Hepatocyte (in vitro differentiated cells): ENCODE measurements around the gene NUBP2. TPM values are rescaled to one million over a fixed set of nuclear protein-coding genes. Genes with fewer than 3 reads are reported as not detected.

Experiments used
- DNase-seq: peaks from one replicate; pipeline ENCODE4 v3.0.0-alpha.2; 2016; ENCODE audit warnings: low spot score
- H2AFZ ChIP-seq: fragments of 200-600 bp; sonication (generic); 2 replicates; pipeline ENCODE4 v1.6.0; 2016; ENCODE audit warnings: antibody characterized with exemption, mild to moderate bottlenecking
- H3K27ac ChIP-seq: fragments of 200-600 bp; sonication (generic); 2 replicates; pipeline ENCODE4 v1.5.1; 2016; ENCODE audit warnings: mild to moderate bottlenecking
- H3K27me3 ChIP-seq: fragments of 200-600 bp; sonication (generic); 2 replicates; pipeline ENCODE4 v1.6.1; 2016
- H3K36me3 ChIP-seq: fragments of 200-600 bp; sonication (generic); replicated peaks from 2 replicates; pipeline ENCODE4 v1.5.1; 2016; ENCODE audit warnings: low read depth; ENCODE audit not compliant: insufficient read depth
- H3K4me1 ChIP-seq: fragments of 200-600 bp; sonication (generic); 2 replicates; pipeline ENCODE4 v1.5.1; 2016; ENCODE audit warnings: mild to moderate bottlenecking, moderate library complexity; ENCODE audit not compliant: insufficient read depth
- H3K4me2 ChIP-seq: fragments of 200-600 bp; sonication (generic); 2 replicates; pipeline ENCODE4 v1.6.0; 2016
- H3K4me3 ChIP-seq: fragments of 200-600 bp; sonication (generic); 2 replicates; pipeline ENCODE4 v1.5.1; 2016; ENCODE audit warnings: mild to moderate bottlenecking
- H3K79me2 ChIP-seq: fragments of 200-600 bp; sonication (generic); 2 replicates; pipeline ENCODE4 v1.6.0; 2017; ENCODE audit warnings: mild to moderate bottlenecking
- H3K9me2 ChIP-seq: fragments of 200-600 bp; sonication (generic); replicated peaks from 2 replicates; pipeline ENCODE4 v1.6.0; 2017; ENCODE audit warnings: mild to moderate bottlenecking; ENCODE audit not compliant: insufficient read depth
- H3K9me3 ChIP-seq: fragments of 200-600 bp; sonication (generic); 2 replicates; pipeline ENCODE4 v1.5.1; 2016; ENCODE audit warnings: low read depth, mild to moderate bottlenecking
- H4K20me1 ChIP-seq: fragments of 200-600 bp; sonication (generic); 2 replicates; pipeline ENCODE4 v1.6.0; 2016; ENCODE audit warnings: mild to moderate bottlenecking; ENCODE audit not compliant: insufficient read depth, poor library complexity, severe bottlenecking
- EZH2 ChIP-seq: fragments of 200-600 bp; sonication (generic); IDR thresholded peaks from 2 replicates; pipeline ENCODE4 v1.6.1; 2016; ENCODE audit warnings: antibody characterized with exemption, mild to moderate bottlenecking, borderline replicate concordance
- EZH2phosphoT487 ChIP-seq: fragments of 200-600 bp; sonication (generic); IDR thresholded peaks from one replicate; pipeline ENCODE4 v1.6.1; 2018; ENCODE audit warnings: antibody characterized with exemption, mild to moderate bottlenecking, low read depth, moderate library complexity; ENCODE audit not compliant: unreplicated experiment, severe bottlenecking
- WGBS: methylation state at CpG from one replicate; pipeline ENCODE4 v1.1.6; 2016; ENCODE audit warnings: low lambda C conversion rate; ENCODE audit errors: missing lambda C conversion rate; 5-methylcytosine and 5-hydroxymethylcytosine counted together
- polyA plus RNA-seq: library from polyadenylated mRNA; unstranded; fragments of >200 nt; fragmentation: Nextera tagmentation; extraction: Ambion mirVana; gene quantifications from 2 replicates; pipeline ENCODE4 v1.2.1, GENCODE V29; 2016
- total RNA-seq: library from RNA; depleted of rRNA; stranded (reverse); fragments of >200 nt; gene quantifications from 2 replicates; pipeline ENCODE4 v1.2.3, GENCODE V29; 2014
- TF ChIP-seq, protein P1 (sequence below): fragments of 200-600 bp; sonication (generic); IDR thresholded peaks from 2 replicates; pipeline ENCODE4 v1.5.1; 2016; ENCODE audit warnings: antibody characterized with exemption, mild to moderate bottlenecking; ENCODE audit not compliant: poor library complexity

The NUBP2 gene
- total and polyA plus RNA-seq, 2 experiments from 2014 or later: 85.4 to 101 TPM

DNA sequence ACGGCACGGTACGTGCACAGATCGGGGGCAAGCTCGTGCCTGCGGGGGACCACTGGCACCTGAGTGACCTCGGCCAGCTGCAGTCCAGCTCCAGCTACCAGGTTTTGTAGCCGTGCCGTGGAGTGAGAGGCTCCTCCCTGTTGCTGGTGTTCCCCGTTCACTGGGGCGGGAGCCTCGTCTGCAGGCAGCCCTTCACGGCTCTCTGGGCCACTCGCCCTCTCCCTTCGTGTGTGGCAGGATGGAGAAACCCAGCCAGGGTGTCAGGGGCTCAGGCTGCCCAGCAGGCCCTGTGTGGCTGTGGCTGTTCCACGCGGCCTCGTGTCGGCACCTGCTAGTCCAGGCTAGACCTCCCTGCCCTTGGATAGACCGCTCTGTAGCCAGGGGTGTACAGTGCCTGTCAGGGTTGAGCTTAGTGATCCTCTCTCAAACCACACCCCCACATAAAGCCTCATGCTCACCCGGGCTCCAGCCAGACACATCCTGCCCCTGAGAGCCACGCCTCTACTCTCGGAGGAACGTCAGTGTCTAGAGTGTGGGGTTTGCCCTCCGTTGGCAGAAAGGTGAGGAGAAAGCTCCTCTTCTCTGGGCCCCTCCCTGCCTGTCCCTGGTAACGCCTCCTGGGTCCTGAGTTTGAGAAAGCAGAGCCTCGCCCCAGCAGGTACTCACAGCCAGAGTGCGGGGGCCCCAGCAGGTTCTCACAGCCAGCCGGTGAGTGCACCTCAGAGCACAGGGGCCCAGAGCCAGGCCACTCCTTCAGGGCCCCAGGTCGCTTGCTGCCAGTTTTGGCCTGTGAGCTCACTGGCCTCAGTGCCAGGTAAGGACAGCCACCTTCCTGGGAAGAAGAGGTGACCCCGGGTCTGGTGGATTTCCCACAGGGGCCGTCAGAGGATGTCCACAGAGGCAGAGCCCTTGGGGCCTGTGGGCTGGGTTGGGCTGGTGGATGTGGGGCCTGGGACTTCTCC, 39.1 kb upstream of the NUBP2 start:
- no peak overlapping the region for H2AFZ ChIP-seq
- H3K9me2 ChIP-seq: no peaks in the 10 kb centered on the region
- no peaks in the 10 kb centered on the region for H3K36me3 ChIP-seq
- TF ChIP-seq EZH2 (no peak), EZH2phosphoT487 (no peak)
- TF ChIP-seq, protein P1, sequence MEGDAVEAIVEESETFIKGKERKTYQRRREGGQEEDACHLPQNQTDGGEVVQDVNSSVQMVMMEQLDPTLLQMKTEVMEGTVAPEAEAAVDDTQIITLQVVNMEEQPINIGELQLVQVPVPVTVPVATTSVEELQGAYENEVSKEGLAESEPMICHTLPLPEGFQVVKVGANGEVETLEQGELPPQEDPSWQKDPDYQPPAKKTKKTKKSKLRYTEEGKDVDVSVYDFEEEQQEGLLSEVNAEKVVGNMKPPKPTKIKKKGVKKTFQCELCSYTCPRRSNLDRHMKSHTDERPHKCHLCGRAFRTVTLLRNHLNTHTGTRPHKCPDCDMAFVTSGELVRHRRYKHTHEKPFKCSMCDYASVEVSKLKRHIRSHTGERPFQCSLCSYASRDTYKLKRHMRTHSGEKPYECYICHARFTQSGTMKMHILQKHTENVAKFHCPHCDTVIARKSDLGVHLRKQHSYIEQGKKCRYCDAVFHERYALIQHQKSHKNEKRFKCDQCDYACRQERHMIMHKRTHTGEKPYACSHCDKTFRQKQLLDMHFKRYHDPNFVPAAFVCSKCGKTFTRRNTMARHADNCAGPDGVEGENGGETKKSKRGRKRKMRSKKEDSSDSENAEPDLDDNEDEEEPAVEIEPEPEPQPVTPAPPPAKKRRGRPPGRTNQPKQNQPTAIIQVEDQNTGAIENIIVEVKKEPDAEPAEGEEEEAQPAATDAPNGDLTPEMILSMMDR: no peak
- no peaks in the 10 kb centered on the region for H3K9me3 ChIP-seq
- no peaks in the 10 kb centered on the region for H3K27me3 ChIP-seq
- H3K27ac ChIP-seq: no peak overlapping the region
- H4K20me1 ChIP-seq: no peaks in the 10 kb centered on the region
- H3K79me2 ChIP-seq: no peaks in the 10 kb centered on the region
- WGBS: 92% methylated on average over 29 of the region's 32 CpGs
- no peak for DNase-seq
- no peaks in the 10 kb centered on the region for H3K4me1 ChIP-seq
- H3K4me2 ChIP-seq: no peak overlapping the region
- no peak overlapping the region for H3K4me3 ChIP-seq

DNA sequence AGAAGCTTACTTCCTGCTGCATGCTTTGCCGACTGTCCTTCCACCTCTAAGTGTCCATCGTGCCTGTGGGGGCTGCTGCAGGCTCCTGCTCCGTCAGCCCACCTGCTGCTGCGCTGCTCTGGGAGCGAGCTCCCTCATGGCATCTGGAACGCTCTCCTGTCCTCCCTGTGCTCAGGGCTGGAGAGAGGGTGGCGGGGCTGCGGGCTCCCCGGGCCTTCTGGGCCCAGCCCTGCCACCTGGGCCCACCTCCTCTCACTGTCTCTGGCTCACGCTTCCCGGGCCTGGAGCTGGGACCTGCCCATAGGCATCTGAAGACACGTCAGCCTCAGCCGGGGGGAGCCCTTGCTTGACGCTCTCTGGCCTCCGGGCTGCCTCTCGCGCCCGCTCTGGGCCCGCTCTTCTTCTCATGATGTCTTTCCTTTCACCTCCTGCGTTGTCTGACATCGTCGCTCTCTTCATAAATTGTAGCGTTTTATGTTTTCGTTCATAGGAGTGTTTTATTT, 38.4 kb upstream of the NUBP2 start:
- Histone ChIP-seq H3K4me2 (no peak overlapping the region), H3K4me3 (no peak overlapping the region), H3K4me1 (no peaks in the 10 kb centered on the region), H2AFZ (no peak overlapping the region), H3K9me2 (no peaks in the 10 kb centered on the region), H3K36me3 (no peaks in the 10 kb centered on the region), H3K9me3 (no peaks in the 10 kb centered on the region), H3K27ac (no peak overlapping the region), H3K79me2 (no peaks in the 10 kb centered on the region), H4K20me1 (no peaks in the 10 kb centered on the region), H3K27me3 (no peaks in the 10 kb centered on the region)
- 94% methylated on average over 24 of the region's 24 CpGs for WGBS
- no peak for DNase-seq
- TF ChIP-seq EZH2phosphoT487 (no peak), EZH2 (no peak)
- TF ChIP-seq, protein P1: no peak

DNA sequence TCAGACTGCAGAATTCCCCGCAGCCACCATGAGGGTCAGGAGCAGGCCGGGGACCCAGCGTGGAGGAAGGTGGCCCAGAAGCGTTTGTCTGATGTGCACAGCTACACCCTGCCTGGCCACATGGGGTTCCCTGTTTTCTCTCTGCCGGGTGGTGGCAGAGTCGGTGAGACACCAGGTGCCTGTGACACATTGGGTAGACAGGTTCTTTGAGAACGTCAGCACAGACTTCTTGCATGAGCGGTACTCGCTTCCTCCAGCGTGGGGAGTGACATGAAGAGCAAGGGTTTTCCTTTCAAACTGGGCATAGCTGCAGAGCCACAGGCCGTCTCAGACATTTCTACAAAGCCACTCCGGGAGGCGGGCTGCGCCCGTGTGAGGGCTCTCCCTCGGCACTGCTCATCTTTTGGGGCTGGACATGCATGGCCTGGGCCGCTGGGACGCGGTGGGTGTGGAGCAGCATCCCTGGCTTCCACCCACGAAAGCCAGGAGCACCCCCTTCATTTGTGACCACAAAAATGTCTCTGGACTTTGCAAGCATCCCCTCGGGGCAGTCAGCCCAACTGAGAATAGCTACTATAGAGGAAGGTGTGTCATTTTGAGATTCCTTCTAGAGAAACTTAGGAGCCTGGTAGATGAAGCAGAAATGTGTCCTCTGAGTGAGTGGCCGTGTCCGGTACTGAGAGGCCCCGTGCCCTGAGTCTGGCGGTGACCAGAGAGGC, 37.4 kb upstream of the NUBP2 start:
- H3K4me1 ChIP-seq: no peaks in the 10 kb centered on the region
- H3K27ac ChIP-seq: peak overlapping the region; percentile 46
- no peaks in the 10 kb centered on the region for H4K20me1 ChIP-seq
- no peak overlapping the region for H3K4me3 ChIP-seq
- no peaks in the 10 kb centered on the region for H3K9me3 ChIP-seq
- DNase-seq: no peak
- no peak overlapping the region for H3K4me2 ChIP-seq
- H3K9me2 ChIP-seq: no peaks in the 10 kb centered on the region
- H3K36me3 ChIP-seq: no peaks in the 10 kb centered on the region
- H3K27me3 ChIP-seq: no peaks in the 10 kb centered on the region
- no peaks in the 10 kb centered on the region for H3K79me2 ChIP-seq
- TF ChIP-seq, protein P1: no peak
- TF ChIP-seq EZH2 (no peak), EZH2phosphoT487 (no peak)
- 83% methylated on average over 25 of the region's 25 CpGs for WGBS
- H2AFZ ChIP-seq: no peak overlapping the region
